ENCODE data around the gene ABO. TPM values are rescaled to one million over a fixed set of nuclear protein-coding genes. Genes with fewer than 3 reads are reported as not detected.
"Not testable (repeated sequence)": the region's sequence is repeated elsewhere in the genome, so short reads cannot be mapped to it uniquely, and the experiment has no call there.

The ABO gene
- total and polyA plus RNA-seq, 2 of the 8 experiments (the other 6 are each of a cell fraction or from before 2014, with no cell fraction given), result 0.03 TPM; not detected in 1

- H2BK5ac ChIP-seq (ENCODE audit: low read depth, low read length); H2AFZ ChIP-seq (ENCODE audit: low read length); H4K5ac ChIP-seq (ENCODE audit: insufficient read length, low read depth, low read length); H3K14ac ChIP-seq (ENCODE audit: insufficient read length); FAIRE-seq; H3K23ac ChIP-seq (ENCODE audit: insufficient read length); H3K27ac ChIP-seq (ENCODE audit: low read depth, low read length); H2BK15ac ChIP-seq (ENCODE audit: low read length); H3K4me1 ChIP-seq (replicated peaks in 1 of 4; ENCODE audit: control insufficient read depth in 3 of 4, insufficient read depth in 4 of 4, low read length in 3 of 4); H4K8ac ChIP-seq (ENCODE audit: extremely low read depth, insufficient read depth, low read length); H3K9ac ChIP-seq (replicated peaks in 1 of 4; ENCODE audit: extremely low read depth in 1 of 4, low read depth in 3 of 4, low read length in 3 of 4); H2BK20ac ChIP-seq (ENCODE audit: low read length); H3K79me2 ChIP-seq (ENCODE audit: control insufficient read depth in 1 of 2, insufficient read depth in 2 of 2, low read length in 2 of 2); POLR2A ChIA-PET (ENCODE audit: partially characterized antibody); H3K36me3 ChIP-seq (ENCODE audit: control insufficient read depth in 2 of 4, insufficient read depth in 4 of 4, low read length in 3 of 4); H3K27me3 ChIP-seq (replicated peaks in 1 of 4; ENCODE audit: control insufficient read depth in 3 of 4, extremely low read depth in 1 of 4, insufficient read depth in 3 of 4, low read length in 3 of 4); H3K4me2 ChIP-seq (ENCODE audit: insufficient read depth in 1 of 2, low read depth in 2 of 2, low read length in 2 of 2); H3K23me2 ChIP-seq (ENCODE audit: low read depth, low read length); H4K20me1 ChIP-seq (replicated peaks in 1 of 2; ENCODE audit: control insufficient read depth in 1 of 2, insufficient read depth in 2 of 2, low read length in 2 of 2); H2BK12ac ChIP-seq (ENCODE audit: low read depth, low read length); H3K18ac ChIP-seq (ENCODE audit: extremely low read depth, low read length); H3K4me3 ChIP-seq (ENCODE audit: extremely low read depth in 1 of 4, insufficient read depth in 2 of 4, low read depth in 3 of 4, low read length in 4 of 4); H2BK120ac ChIP-seq (replicated peaks; ENCODE audit: low read depth, low read length); H4K91ac ChIP-seq (replicated peaks; ENCODE audit: insufficient read length, low read length); H3K79me1 ChIP-seq (ENCODE audit: low read depth, low read length); H3K4ac ChIP-seq (replicated peaks; ENCODE audit: insufficient read length, low read depth, low read length); H3K56ac ChIP-seq (replicated peaks; ENCODE audit: insufficient read length, low read depth, low read length); H2AK5ac ChIP-seq (ENCODE audit: low read depth, low read length); DNase-seq (ENCODE audit: low read depth in 1 of 2, low spot score in 2 of 2): not testable (repeated sequence)
- peaks cover 9 to 15% of the 10 kb centered on the region in 2 experiments for H3K9me3 ChIP-seq (ENCODE audit: insufficient read depth in 2 of 2, low read depth in 1 of 2, low read length in 1 of 2)
- CTCF ChIA-PET (ENCODE audit: partially characterized antibody), result interaction anchor here (0.9 to 1.4 kb wide), 2 partner anchors 46 to 97 kb away, joined by 3 to 6 read pairs; no protein-coding TSS in a partner anchor
- WGBS, 2 experiments (ENCODE audit: extremely low coverage in 1 of 2, insufficient coverage in 1 of 2, insufficient read length in 1 of 2, insufficient replicate concordance in 2 of 2, low coverage in 1 of 2, low lambda C conversion rate in 2 of 2, missing lambda C conversion rate in 1 of 2), result 85% methylated on average over 16 of the region's 16 CpGs; no CpG with 5 or more reads in 1 of the 2 experiments
Measured at GRCh38 chr9:133283255-133284032, 8.4 kb upstream of the ABO start.
